ENCODE results near the gene ZMYND10.

Gene ZMYND10

DNA sequence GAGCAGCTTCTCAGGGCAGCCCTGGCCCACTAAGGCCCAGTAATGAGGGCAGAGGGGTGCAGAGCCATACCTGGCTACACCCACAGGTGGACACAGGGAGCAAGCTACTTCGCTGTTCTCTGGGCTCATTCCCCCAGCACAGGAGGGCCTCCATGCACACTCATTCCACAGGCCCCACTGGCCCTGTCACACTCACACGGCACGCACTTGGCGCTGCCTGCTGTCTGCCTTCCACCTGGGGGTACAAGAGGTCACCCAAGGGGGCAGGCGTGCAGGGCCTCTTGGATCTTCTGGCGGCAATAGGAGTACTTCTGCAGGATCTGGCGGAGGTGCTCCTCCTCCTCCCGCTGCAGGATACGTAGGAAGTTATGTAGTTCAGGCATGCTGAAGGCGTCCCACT, 15.2 kb downstream of the ZMYND10 start:
- Mint-ChIP-seq H3K27me3 (no peaks in the 10 kb centered on the region), H3K4me3 (no peak overlapping the region), H3K36me3 (ENCODE audit: low read depth) (peaks cover 44% of the 10 kb centered on the region), H3K4me1 (ENCODE audit: low read depth) (peaks cover 46% of the 10 kb centered on the region), H3K27ac (peak overlapping the region; percentile 37), H3K9me3 (no peaks in the 10 kb centered on the region)

GRCh38 chr3:50327943-50328691, 17.4 kb downstream of the ZMYND10 start, which contains the start of gene TUSC2:
Gene TUSC2 (minus strand): TSS chr3:50328223. CDS start chr3:50328099, 124 bp downstream.
- Mint-ChIP-seq H3K36me3 (ENCODE audit: low read depth) (peaks cover 28% of the 10 kb centered on the region), H3K4me1 (ENCODE audit: low read depth) (peaks cover 33% of the 10 kb centered on the region), H3K27me3 (no peaks in the 10 kb centered on the region), H3K4me3 (peak within 1 kb of the TSS; percentile 90), H3K9me3 (no peaks in the 10 kb centered on the region), H3K27ac (peak within 1 kb of the TSS; percentile 84)

- Mint-ChIP-seq H3K4me1 (ENCODE audit: low read depth) (peaks cover 33% of the 10 kb centered on the region), H3K27me3 (no peaks in the 10 kb centered on the region), H3K9me3 (no peaks in the 10 kb centered on the region), H3K36me3 (ENCODE audit: low read depth) (peaks cover 26% of the 10 kb centered on the region), H3K27ac (peak overlapping the region; percentile 45), H3K4me3 (peak overlapping the region; percentile 90)
Observed at GRCh38 chr3:50327129-50327528, 18.4 kb downstream of the ZMYND10 start.

- H3K27me3 Mint-ChIP-seq = no peaks in the 10 kb centered on the region
- peaks cover 33% of the 10 kb centered on the region for H3K4me1 Mint-ChIP-seq (ENCODE audit: low read depth)
- H3K27ac Mint-ChIP-seq = no peak overlapping the region
- peaks cover 17% of the 10 kb centered on the region for H3K36me3 Mint-ChIP-seq (ENCODE audit: low read depth)
- peak overlapping the region; percentile 32 for H3K4me3 Mint-ChIP-seq
- no peaks in the 10 kb centered on the region for H3K9me3 Mint-ChIP-seq
Observed at GRCh38 chr3:50326182-50326541, 19.4 kb downstream of the ZMYND10 start.

GRCh38 chr3:50325497-50326181, 19.9 kb downstream of the ZMYND10 start:
- no peak overlapping the region for H3K4me3 Mint-ChIP-seq
- H3K27me3 Mint-ChIP-seq = no peaks in the 10 kb centered on the region
- peaks cover 34% of the 10 kb centered on the region for H3K4me1 Mint-ChIP-seq (ENCODE audit: low read depth)
- H3K27ac Mint-ChIP-seq = no peak overlapping the region
- H3K36me3 Mint-ChIP-seq (ENCODE audit: low read depth) = peaks cover 12% of the 10 kb centered on the region
- no peaks in the 10 kb centered on the region for H3K9me3 Mint-ChIP-seq

DNA sequence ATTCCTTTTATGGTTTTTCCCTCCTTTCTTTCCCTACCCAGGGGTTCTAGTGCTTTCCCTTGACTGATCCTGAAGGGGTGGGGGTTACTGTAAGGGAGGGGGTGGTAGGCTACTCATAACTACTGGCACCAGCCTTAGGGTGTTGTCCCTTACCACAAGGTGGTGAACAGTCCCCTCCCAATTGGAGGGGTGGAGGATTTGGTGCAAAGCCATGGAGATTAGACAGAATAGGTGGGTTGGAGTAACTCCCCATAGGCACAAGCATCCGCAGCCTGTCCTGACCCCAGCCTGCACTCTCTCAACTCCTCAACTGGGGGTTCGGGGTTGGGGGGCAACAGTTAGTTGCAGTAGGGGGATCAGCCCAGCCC, 20.4 kb downstream of the ZMYND10 start:
- Mint-ChIP-seq H3K4me3 (no peak overlapping the region), H3K36me3 (ENCODE audit: low read depth) (peaks cover 8% of the 10 kb centered on the region), H3K27me3 (no peaks in the 10 kb centered on the region), H3K9me3 (no peaks in the 10 kb centered on the region), H3K27ac (peak overlapping the region; percentile 21), H3K4me1 (ENCODE audit: low read depth) (peaks cover 39% of the 10 kb centered on the region)

DNA sequence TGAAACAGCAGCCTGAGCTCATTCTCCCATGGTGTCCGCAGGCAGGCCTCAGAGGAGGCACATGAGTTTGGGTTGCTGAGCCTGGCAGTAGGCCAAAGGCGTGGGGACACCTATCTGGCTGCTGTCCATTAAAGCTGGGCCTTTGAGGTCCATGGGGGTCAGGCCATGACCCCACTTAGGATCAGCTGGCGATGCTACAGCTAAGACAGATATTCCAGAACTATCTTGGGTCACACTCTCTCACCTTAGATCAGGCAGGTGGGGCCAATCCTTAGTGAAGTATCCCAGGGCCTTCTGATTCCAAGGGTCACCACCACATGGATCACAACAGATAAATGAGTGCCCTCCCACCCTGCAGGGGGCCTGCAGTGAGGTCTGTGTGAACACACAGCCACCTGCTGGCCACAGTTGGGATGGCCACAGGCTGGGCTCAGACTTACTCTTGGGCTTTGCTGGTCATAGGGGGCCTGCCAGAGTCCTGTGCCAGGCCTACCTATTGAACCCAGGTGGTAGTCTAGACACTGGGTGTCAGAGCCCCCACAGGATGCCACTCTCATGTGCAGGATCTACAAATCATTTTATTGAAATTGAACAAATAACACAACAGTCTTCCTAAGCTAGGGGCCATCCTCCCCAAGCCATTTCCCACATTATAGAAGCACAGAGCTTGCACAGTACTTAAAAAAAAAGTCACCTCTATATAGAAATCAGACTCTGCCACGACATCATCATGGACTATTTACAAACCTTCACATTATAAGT, 21.0 kb downstream of the ZMYND10 start:
- H3K27ac Mint-ChIP-seq = peak overlapping the region; percentile 21
- H3K27me3 Mint-ChIP-seq = no peaks in the 10 kb centered on the region
- no peaks in the 10 kb centered on the region for H3K9me3 Mint-ChIP-seq
- H3K36me3 Mint-ChIP-seq (ENCODE audit: low read depth) = peaks cover 3% of the 10 kb centered on the region
- H3K4me3 Mint-ChIP-seq = no peak overlapping the region
- peaks cover 43% of the 10 kb centered on the region for H3K4me1 Mint-ChIP-seq (ENCODE audit: low read depth)

DNA sequence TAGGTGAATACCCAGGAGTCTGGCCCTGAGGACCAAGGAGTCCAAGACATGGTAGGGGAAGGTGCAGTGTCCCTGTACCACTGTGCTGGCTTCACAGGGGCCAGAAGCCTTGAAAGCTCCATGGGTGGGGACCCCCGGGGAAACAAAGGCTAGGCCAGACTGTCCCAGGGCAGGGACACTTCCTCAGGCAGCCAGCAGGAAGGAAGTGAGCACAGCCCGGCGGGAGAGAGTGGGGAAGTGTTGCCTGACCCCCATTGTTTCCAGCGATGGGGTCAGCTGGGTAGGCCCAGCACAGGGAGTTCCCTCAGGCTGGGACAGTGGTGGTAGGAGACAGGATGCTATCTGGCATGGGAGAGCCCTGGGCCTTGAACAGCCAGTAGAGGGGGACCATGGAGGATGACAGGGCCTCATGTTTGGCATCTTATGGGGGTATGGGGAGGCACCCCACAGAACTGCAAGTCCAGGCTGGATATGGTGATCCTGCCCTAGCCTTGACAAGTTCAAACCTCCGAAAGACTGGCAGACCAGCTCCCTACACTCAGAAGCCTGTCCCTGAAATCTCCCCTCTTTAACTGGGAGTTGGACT, 21.8 kb downstream of the ZMYND10 start:
- Mint-ChIP-seq H3K27ac (no peak overlapping the region), H3K4me1 (ENCODE audit: low read depth) (peaks cover 48% of the 10 kb centered on the region), H3K27me3 (no peaks in the 10 kb centered on the region), H3K36me3 (ENCODE audit: low read depth) (peaks cover 4% of the 10 kb centered on the region), H3K4me3 (no peak overlapping the region), H3K9me3 (no peaks in the 10 kb centered on the region)

DNA sequence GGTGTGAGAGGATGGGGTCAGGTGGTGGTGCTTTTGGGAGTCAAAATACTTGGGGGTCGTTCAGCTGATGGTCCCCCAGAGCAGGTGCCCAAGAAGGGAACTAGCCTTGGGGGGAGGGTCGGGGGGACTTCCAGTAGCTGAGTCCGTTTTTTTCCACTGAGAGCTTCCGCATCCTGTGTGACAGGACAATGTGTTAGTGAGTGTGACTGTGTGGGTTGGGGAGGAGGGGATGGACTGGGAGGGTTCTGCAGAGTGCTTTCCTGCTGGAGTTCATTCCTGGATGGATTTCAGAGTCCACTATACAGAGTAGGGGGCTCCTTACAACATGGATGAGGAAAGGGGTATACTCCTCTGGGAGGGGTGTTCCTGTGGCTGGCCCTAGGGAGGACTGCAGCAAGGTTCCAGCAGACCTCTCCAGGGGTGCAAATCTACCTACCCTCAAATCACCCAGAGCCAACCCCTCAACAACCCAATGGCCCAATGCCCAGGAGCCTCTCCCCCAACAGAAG, 22.4 kb downstream of the ZMYND10 start:
- Mint-ChIP-seq H3K27ac (peak overlapping the region; percentile 58), H3K27me3 (no peaks in the 10 kb centered on the region), H3K36me3 (ENCODE audit: low read depth) (peaks cover 8% of the 10 kb centered on the region), H3K4me3 (no peak overlapping the region), H3K4me1 (ENCODE audit: low read depth) (peaks cover 48% of the 10 kb centered on the region), H3K9me3 (no peaks in the 10 kb centered on the region)

DNA sequence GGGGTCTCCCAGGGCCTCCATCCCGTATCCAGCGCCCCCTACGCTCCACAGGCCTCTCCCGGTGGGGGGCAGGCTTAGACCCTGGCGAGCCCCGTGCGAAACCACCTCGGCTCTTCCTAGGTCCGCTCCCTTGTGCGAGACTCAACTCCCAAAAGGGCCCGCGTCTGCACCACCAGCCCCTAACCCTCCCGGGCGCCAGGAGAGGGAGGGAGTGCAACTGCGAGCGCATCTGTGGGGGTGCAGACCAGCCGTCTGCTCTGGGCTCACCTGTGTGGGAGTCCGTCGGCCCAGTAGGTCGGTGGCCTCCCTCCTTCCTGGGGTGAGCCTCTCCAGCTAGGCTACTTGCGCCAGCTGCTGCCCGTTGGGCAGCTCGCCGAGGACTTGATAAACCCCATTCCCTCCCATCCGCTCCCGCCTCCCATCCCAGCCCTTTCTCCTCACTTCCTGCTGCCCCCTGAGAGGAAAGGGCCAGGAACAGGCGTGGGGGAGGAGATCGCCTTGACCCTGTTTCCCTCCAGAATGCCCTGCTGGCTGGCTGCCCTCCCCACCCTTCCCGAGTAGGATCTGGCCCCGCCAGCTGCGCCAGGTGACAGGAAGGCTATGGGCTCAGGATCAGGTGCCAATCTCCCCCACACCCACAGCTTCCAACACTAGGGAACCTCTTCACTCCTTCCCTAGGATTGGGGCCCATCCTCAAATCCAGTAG, 23.0 kb downstream of the ZMYND10 start, which contains the start of gene HYAL2:
HYAL2 (minus strand) TSS at position 360 of the 706 bp plus-strand sequence. CDS start 2,256 bp downstream, outside the sequence.
- Mint-ChIP-seq H3K4me3 (peak within 1 kb of the TSS; percentile 91), H3K27ac (peak within 1 kb of the TSS; percentile 93), H3K27me3 (no peaks in the 10 kb centered on the region), H3K9me3 (no peaks in the 10 kb centered on the region), H3K36me3 (ENCODE audit: low read depth) (peaks cover 8% of the 10 kb centered on the region), H3K4me1 (ENCODE audit: low read depth) (peaks cover 47% of the 10 kb centered on the region)

- no peaks in the 10 kb centered on the region for H3K27me3 Mint-ChIP-seq
- H3K4me3 Mint-ChIP-seq = no peak overlapping the region
- no peaks in the 10 kb centered on the region for H3K9me3 Mint-ChIP-seq
- H3K4me1 Mint-ChIP-seq (ENCODE audit: low read depth) = peaks cover 43% of the 10 kb centered on the region
- no peak overlapping the region for H3K27ac Mint-ChIP-seq
- H3K36me3 Mint-ChIP-seq (ENCODE audit: low read depth) = peaks cover 8% of the 10 kb centered on the region
Observed at GRCh38 chr3:50322115-50322385, 23.5 kb downstream of the ZMYND10 start.

GRCh38 chr3:50321336-50322114, 24.0 kb downstream of the ZMYND10 start:
- Mint-ChIP-seq H3K4me3 (peak overlapping the region; percentile 91), H3K27ac (peak overlapping the region; percentile 93), H3K4me1 (ENCODE audit: low read depth) (peaks cover 44% of the 10 kb centered on the region), H3K9me3 (no peaks in the 10 kb centered on the region), H3K27me3 (no peaks in the 10 kb centered on the region), H3K36me3 (ENCODE audit: low read depth) (peaks cover 8% of the 10 kb centered on the region)

DNA sequence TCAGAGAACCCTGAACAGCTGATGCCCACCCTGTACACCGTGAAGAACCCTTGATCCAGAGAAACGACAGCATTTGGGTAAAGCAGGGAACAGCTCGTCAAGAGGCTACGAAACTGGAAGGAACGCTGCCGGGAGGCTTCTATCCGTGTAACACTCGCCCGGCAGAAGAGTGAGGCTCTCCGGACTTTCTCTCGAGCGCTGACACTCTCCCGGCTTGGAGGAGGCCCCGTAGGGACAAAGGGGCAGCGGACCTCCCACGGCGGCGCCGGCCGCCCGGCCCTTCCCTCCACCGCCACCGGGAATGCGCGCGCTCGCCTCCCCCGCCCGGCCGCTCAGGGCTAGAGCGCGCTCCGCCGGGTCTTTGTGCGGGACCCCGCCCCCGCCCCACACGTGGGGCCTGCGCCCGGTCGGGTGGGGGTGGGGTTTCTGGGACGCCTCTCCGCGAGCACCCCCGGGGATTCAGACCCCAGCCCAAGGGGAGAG, 24.6 kb downstream of the ZMYND10 start:
- peaks cover 44% of the 10 kb centered on the region for H3K4me1 Mint-ChIP-seq (ENCODE audit: low read depth)
- peak overlapping the region; percentile 40 for H3K27ac Mint-ChIP-seq

More for the DNA sequence above, 24.6 kb downstream of the ZMYND10 start:
- H3K9me3 Mint-ChIP-seq = no peaks in the 10 kb centered on the region
- peaks cover 8% of the 10 kb centered on the region for H3K36me3 Mint-ChIP-seq (ENCODE audit: low read depth)
- H3K27me3 Mint-ChIP-seq = no peaks in the 10 kb centered on the region
- H3K4me3 Mint-ChIP-seq = peak overlapping the region; percentile 91
